GM21723 (cell line): ENCODE measurements around the gene AKNA.

ENCODE experiments used
- ATAC-seq: cut with Tn5 transposase; IDR thresholded peaks from one replicate; pipeline ENCODE4 v1.9.1; 2021; ENCODE audit warnings: mild to moderate bottlenecking, moderate library complexity; ENCODE audit not compliant: unreplicated experiment

AKNA gene

GRCh38 chr9:114417511-114417910 lies 29.7 kb upstream of the AKNA start:
- no peak for ATAC-seq

GRCh38 chr9:114416906-114417305 lies 29.1 kb upstream of the AKNA start:
- no peak for ATAC-seq

GRCh38 chr9:114416290-114416689 lies 28.5 kb upstream of the AKNA start:
- ATAC-seq: no peak

- ATAC-seq: no peak
Measured at GRCh38 chr9:114414346-114414745, 26.6 kb upstream of the AKNA start.

- peak; percentile 51 for ATAC-seq
Measured at GRCh38 chr9:114413861-114414301, 26.1 kb upstream of the AKNA start.

- no peak for ATAC-seq
Measured at GRCh38 chr9:114412048-114412683, 24.4 kb upstream of the AKNA start.

GRCh38 chr9:114411452-114411851 lies 23.7 kb upstream of the AKNA start:
- no peak for ATAC-seq

GRCh38 chr9:114410910-114411309 lies 23.1 kb upstream of the AKNA start:
- no peak for ATAC-seq

GRCh38 chr9:114409842-114410241 lies 22.1 kb upstream of the AKNA start:
- no peak for ATAC-seq

GRCh38 chr9:114409103-114409780 lies 21.5 kb upstream of the AKNA start:
- ATAC-seq: no peak

GRCh38 chr9:114408645-114409044 lies 20.9 kb upstream of the AKNA start:
- no peak for ATAC-seq

GRCh38 chr9:114407889-114408288 lies 20.1 kb upstream of the AKNA start:
- ATAC-seq: no peak

GRCh38 chr9:114406441-114406840 lies 18.7 kb upstream of the AKNA start:
- no peak for ATAC-seq

- ATAC-seq: peak; percentile 87
Measured at GRCh38 chr9:114405294-114406034, 17.7 kb upstream of the AKNA start.

- no peak for ATAC-seq
Measured at GRCh38 chr9:114404531-114404930, 16.7 kb upstream of the AKNA start.

GRCh38 chr9:114403153-114403756 lies 15.5 kb upstream of the AKNA start:
- ATAC-seq: no peak

GRCh38 chr9:114401344-114401743 lies 13.6 kb upstream of the AKNA start:
- no peak for ATAC-seq

- no peak for ATAC-seq
Measured at GRCh38 chr9:114400772-114401171, 13.0 kb upstream of the AKNA start.

GRCh38 chr9:114400219-114400618 lies 12.4 kb upstream of the AKNA start:
- no peak for ATAC-seq

GRCh38 chr9:114399381-114399780 lies 11.6 kb upstream of the AKNA start:
- no peak for ATAC-seq

GRCh38 chr9:114397848-114398605 lies 10.2 kb upstream of the AKNA start:
- peak; percentile 79 for ATAC-seq
